ENCODE results near the gene STX18. TPM values are rescaled to one million over a fixed set of nuclear protein-coding genes. Genes with fewer than 3 reads are reported as not detected.
"Not testable (repeated sequence)": the region's sequence is repeated elsewhere in the genome, so short reads cannot be mapped to it uniquely, and the experiment has no call there.

The STX18 gene
- total and polyA plus RNA-seq, 3 experiments from 2014 or later, result 24.7 to 27.1 (median 25.2) TPM

DNA sequence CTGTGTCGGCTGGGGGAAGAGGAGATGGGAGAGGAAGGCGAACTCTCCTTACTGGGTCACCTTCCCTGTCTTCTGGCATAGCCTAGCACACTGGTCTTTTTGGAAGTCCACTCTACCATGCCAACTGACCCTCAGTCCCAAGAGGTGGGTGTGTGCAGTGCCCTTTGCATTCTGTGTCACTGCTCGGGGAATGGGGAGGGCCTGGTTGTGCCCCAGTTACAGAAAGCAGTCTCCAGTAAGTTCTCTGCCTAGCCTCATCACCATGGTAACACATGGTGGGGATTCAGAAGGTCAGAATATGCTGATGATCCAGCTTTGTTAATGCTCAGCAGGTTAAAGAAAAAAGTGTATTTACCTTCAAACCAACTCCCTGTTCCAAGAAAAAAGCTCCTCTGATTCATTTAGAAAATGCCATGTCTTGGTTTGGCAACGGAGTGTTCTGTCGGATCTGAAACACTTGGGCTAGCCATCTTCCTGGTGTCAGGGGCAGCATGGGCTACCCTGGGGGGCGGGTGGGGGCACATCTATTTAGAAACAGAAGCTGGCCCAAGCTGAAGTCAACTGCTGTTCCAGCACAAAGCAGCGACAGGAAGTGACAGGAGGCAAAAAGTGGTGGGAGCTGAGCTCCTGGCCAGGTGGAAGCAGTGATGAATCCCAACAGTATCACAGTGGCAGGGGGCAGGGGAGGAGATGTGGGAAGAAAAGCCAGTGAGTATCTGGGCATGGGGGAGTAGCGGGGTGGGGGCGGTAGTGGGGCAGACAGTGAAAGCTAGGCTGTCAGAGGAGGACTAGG is 117.9 kb downstream of the STX18 start:
- no peak for DNase-seq
- H3K4me1 ChIP-seq (ENCODE audit: insufficient read depth, low read length), result peaks cover 9% of the 10 kb centered on the region
- Mint-ChIP-seq H3K4me3 (no peak overlapping the region), H3K4me1 (peaks cover 7 to 13% (median 9%) of the 10 kb centered on the region in 3 donors), H3K36me3 (peaks cover 4 to 76% (median 11%) of the 10 kb centered on the region in 3 donors), H3K9me3 (no peaks in the 10 kb centered on the region), H3K27me3 (no peaks in the 10 kb centered on the region), H3K27ac (peak overlapping the region in 5 of 8 donors; percentile 17 to 92 (median 23))
- no peaks in the 10 kb centered on the region for H3K9me3 ChIP-seq (ENCODE audit: low read length)
- H3K27ac ChIP-seq (ENCODE audit: low read depth, low read length), result no peak overlapping the region
- H3K4me3 ChIP-seq (ENCODE audit: low read length), result no peak overlapping the region
- H3K36me3 ChIP-seq (ENCODE audit: insufficient read depth, low read length), result peaks cover 14% of the 10 kb centered on the region
- POLR2A ChIA-PET, result no interaction called here
- no peaks in the 10 kb centered on the region for H3K27me3 ChIP-seq (ENCODE audit: insufficient read depth, low read length, poor library complexity, severe bottlenecking)
- CTCF ChIA-PET, result no interaction called here

DNA sequence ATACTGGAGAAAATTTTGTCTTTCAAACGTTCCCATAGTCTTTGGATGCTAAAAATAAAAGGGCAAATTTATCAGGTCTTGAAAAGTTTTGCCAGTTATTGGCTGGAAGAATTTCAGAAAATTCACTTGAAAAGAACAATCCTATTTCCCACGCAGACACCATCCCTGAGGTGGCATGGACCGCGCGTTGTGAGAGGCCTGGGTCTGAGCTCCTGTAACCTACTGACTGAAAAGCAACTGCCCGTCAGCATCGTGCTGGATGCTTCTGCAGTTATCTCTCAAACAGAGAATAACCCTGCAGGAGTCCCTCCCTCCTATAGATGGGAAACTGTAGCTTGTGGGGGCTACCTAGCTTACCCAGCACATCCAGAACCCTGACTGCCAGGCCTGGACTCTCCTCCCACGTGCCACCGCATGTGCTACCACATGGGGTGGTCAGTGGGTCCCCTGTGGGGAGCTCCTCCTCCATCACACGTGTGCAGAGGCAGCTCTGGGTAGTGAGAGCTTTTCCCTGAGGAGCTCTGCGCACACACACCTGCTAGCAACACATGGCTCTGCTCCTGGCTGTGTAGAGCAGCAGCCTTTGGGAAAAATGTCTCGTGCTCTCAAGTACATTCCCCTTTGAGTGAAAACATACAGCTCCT is 118.9 kb downstream of the STX18 start:
- ChIA-PET CTCF (no interaction called here), POLR2A (no interaction called here)
- Histone ChIP-seq H3K27ac (ENCODE audit: low read depth, low read length) (no peak overlapping the region), H3K4me3 (ENCODE audit: low read length) (no peak overlapping the region), H3K27me3 (ENCODE audit: insufficient read depth, low read length, poor library complexity, severe bottlenecking) (no peaks in the 10 kb centered on the region), H3K9me3 (ENCODE audit: low read length) (no peaks in the 10 kb centered on the region), H3K36me3 (ENCODE audit: insufficient read depth, low read length) (peaks cover 14% of the 10 kb centered on the region), H3K4me1 (ENCODE audit: insufficient read depth, low read length) (peaks cover 18% of the 10 kb centered on the region)
- no peak for DNase-seq
- Mint-ChIP-seq H3K4me3 (no peak overlapping the region), H3K9me3 (no peaks in the 10 kb centered on the region), H3K4me1 (peaks cover 16 to 22% (median 18%) of the 10 kb centered on the region in 3 donors), H3K27ac (peak overlapping the region in 2 of 8 donors; percentile 27 to 50), H3K36me3 (peaks cover 4 to 82% (median 13%) of the 10 kb centered on the region in 3 donors), H3K27me3 (no peaks in the 10 kb centered on the region)

DNA sequence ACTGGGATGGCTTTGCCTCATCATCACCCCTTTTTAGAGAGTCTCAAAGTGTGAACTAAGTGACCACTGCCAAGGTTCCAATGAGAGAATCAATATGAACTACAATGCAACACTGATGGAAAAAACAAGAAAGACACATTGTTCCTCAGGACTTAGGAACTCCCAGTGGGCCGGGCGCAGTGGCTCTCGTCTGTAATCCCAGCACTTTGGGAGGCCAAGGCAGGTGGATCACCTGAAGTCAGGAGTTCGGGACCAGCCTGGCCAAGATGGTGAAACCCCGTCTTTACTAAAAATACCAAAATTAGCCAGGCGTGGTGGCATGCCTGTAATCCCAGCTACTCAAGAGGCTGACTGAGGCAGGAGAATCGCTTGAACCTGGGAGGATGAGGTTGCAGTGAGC is 119.7 kb downstream of the STX18 start:
- H3K27ac ChIP-seq (ENCODE audit: low read depth, low read length); H3K27ac Mint-ChIP-seq; DNase-seq; H3K9me3 ChIP-seq (ENCODE audit: low read length); H3K4me3 Mint-ChIP-seq; H3K27me3 ChIP-seq (ENCODE audit: insufficient read depth, low read length, poor library complexity, severe bottlenecking); H3K9me3 Mint-ChIP-seq; H3K4me3 ChIP-seq (ENCODE audit: low read length); H3K27me3 Mint-ChIP-seq: not testable (repeated sequence)
- Histone ChIP-seq H3K36me3 (ENCODE audit: insufficient read depth, low read length) (peaks cover 14% of the 10 kb centered on the region), H3K4me1 (ENCODE audit: insufficient read depth, low read length) (peaks cover 19% of the 10 kb centered on the region)
- Mint-ChIP-seq H3K36me3 (peaks cover 4 to 89% (median 13%) of the 10 kb centered on the region in 3 donors), H3K4me1 (peaks cover 20 to 31% (median 27%) of the 10 kb centered on the region in 3 donors)
- ChIA-PET CTCF (interaction anchor here (1.4 kb wide), 1 partner anchor 8 kb away, joined by 8 read pairs; no protein-coding TSS in a partner anchor), POLR2A (interaction anchor here (0.7 kb wide), 1 partner anchor 28 kb away, joined by 5 read pairs; no protein-coding TSS in a partner anchor)

DNA sequence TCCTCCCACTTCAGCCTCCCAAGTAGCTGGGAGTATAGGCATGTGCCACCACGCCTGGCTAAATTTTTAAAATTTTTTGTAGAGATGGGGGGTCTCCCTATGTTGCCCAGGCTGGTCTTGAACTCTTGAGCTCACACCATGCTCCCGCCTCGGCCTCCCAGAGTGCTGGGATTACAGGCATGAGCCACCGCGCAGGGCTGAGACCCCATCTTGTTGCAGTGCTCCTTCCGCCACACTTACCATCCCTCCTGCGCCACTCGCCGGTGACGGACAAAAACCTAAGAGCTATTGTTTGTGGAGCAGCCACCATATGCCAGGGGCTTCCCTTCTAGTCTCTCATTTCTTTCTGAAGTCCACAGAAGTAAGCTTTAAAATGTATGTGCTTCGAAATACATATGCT is 120.5 kb downstream of the STX18 start:
- Mint-ChIP-seq H3K9me3 (no peaks in the 10 kb centered on the region), H3K4me3 (no peak overlapping the region), H3K4me1 (peaks cover 20 to 36% (median 34%) of the 10 kb centered on the region in 3 donors), H3K27me3 (no peaks in the 10 kb centered on the region), H3K27ac (peak overlapping the region in 1 of 8 donors; percentile 19), H3K36me3 (peaks cover 4 to 89% (median 13%) of the 10 kb centered on the region in 3 donors)
- DNase-seq, result no peak
- H3K9me3 ChIP-seq (ENCODE audit: low read length), result no peaks in the 10 kb centered on the region
- H3K27me3 ChIP-seq (ENCODE audit: insufficient read depth, low read length, poor library complexity, severe bottlenecking), result no peaks in the 10 kb centered on the region
- no peak overlapping the region for H3K4me3 ChIP-seq (ENCODE audit: low read length)
- POLR2A ChIA-PET, result no interaction called here
- H3K27ac ChIP-seq (ENCODE audit: low read depth, low read length), result no peak overlapping the region
- CTCF ChIA-PET, result interaction anchor here (1.0 to 1.4 kb wide), 2 partner anchors 9 to 161 kb away, joined by 3 to 8 read pairs; no protein-coding TSS in a partner anchor
- H3K36me3 ChIP-seq (ENCODE audit: insufficient read depth, low read length), result peaks cover 14% of the 10 kb centered on the region
- H3K4me1 ChIP-seq (ENCODE audit: insufficient read depth, low read length), result peaks cover 19% of the 10 kb centered on the region

DNA sequence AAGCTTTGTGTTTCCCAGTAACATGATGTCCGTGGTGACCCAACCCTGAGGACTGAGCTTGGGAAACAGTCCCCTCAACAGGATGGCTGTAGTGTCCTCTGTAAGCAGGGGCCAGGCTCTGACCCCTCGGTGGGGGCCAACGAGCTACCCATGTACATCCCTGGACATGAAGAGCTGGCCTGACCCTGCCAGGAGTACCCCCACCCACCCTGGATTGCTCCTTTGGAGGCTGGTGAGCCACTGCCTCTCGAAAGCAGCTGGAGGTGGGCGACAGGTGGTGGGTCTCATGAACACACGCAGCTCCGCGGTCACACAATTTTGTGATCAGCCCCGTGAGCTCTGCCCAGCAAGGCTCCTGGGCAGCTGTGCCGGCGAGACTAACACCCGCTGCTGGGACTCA is 121.4 kb downstream of the STX18 start:
- H3K4me3 Mint-ChIP-seq, result no peak overlapping the region
- Histone ChIP-seq H3K4me3 (ENCODE audit: low read length) (no peak overlapping the region), H3K27ac (ENCODE audit: low read depth, low read length) (no peak overlapping the region), H3K36me3 (ENCODE audit: insufficient read depth, low read length) (peaks cover 14% of the 10 kb centered on the region), H3K4me1 (ENCODE audit: insufficient read depth, low read length) (peaks cover 19% of the 10 kb centered on the region), H3K9me3 (ENCODE audit: low read length) (no peaks in the 10 kb centered on the region), H3K27me3 (ENCODE audit: insufficient read depth, low read length, poor library complexity, severe bottlenecking) (no peaks in the 10 kb centered on the region)
- POLR2A ChIA-PET, result no interaction called here
- CTCF ChIA-PET, result no interaction called here
- H3K27me3 Mint-ChIP-seq, result no peaks in the 10 kb centered on the region
- H3K4me1 Mint-ChIP-seq, result peaks cover 20 to 36% (median 34%) of the 10 kb centered on the region in 3 donors
- peaks cover 0 to 2% (median 0%) of the 10 kb centered on the region in 5 donors for H3K9me3 Mint-ChIP-seq
- H3K27ac Mint-ChIP-seq, result no peak overlapping the region
- DNase-seq, result no peak
- H3K36me3 Mint-ChIP-seq, result peaks cover 10 to 91% (median 13%) of the 10 kb centered on the region in 3 donors

DNA sequence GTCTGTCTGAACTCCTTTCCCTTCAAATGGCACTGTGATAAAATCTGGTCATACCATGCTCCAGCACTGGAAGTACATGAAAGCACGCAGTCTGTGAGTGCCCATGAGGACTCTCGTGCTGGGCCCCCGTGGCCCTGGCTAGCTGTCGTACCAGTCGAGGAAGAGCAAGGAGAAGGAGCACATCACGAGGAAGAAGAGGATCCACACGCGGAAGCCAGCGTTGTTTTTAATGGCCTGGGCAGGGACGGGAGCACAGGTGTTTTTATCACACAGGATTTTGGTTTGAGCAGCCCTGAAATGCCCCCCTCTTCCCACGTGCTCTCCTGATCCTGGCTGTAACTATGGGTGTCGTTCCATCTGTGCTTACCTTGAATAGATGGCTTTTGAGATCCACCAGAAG is 122.0 kb downstream of the STX18 start:
- H3K4me1 Mint-ChIP-seq, result peaks cover 20 to 36% (median 34%) of the 10 kb centered on the region in 3 donors

DNA sequence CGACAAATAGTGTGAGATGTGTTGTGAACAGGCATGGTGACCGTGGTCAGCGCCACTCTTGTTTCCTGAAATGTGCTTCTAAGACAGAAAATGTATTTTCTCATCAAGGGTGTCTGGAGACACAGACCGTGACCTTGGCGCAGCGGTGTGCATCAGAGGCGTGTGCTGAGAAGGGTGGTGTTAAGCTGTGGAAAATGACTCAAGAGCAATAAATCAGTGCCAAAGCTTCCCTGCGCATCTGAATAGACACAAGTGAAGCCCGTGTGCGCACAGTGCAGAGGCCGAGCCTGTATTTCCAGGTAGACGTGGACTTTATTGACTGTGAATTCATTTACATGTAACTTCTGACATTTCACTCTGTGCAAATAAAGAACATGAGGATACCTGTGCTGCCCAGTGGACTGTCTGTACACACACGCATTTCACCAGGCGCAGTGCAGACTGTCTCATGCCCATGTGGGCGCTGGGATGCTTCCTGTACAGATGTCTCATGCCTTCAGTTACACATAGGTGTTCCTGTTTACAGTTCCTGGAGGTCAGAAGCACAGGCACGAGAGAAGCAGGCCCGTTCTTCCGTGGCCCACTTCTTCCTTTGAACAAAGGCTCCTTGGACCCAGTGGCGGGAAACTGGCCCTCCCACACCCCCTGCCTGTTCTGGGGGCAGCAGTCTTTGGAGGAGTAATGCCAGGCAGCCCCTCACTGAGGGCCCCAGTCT is 123.0 kb downstream of the STX18 start:
- Histone ChIP-seq H3K4me3 (ENCODE audit: low read length) (no peak overlapping the region), H3K9me3 (ENCODE audit: low read length) (no peaks in the 10 kb centered on the region), H3K4me1 (ENCODE audit: insufficient read depth, low read length) (peaks cover 19% of the 10 kb centered on the region), H3K27me3 (ENCODE audit: insufficient read depth, low read length, poor library complexity, severe bottlenecking) (no peaks in the 10 kb centered on the region), H3K36me3 (ENCODE audit: insufficient read depth, low read length) (peaks cover 14% of the 10 kb centered on the region), H3K27ac (ENCODE audit: low read depth, low read length) (no peak overlapping the region)
- Mint-ChIP-seq H3K4me3 (peak overlapping the region in 5 of 7 donors; percentile 32 to 66 (median 39)), H3K4me1 (peaks cover 20 to 36% (median 34%) of the 10 kb centered on the region in 3 donors), H3K27me3 (no peaks in the 10 kb centered on the region), H3K9me3 (peaks cover 0 to 2% (median 0%) of the 10 kb centered on the region in 5 donors), H3K27ac (peak overlapping the region in 7 of 8 donors; percentile 40 to 89 (median 73)), H3K36me3 (peaks cover 10 to 85% (median 15%) of the 10 kb centered on the region in 3 donors)
- no peak for DNase-seq
- ChIA-PET POLR2A (no interaction called here), CTCF (interaction anchor here (0.6 to 1.7 kb wide), 2 partner anchors 11 to 167 kb away, joined by 3 to 10 read pairs; no protein-coding TSS in a partner anchor)

More for the DNA sequence above, 122.0 kb downstream of the STX18 start:
- H3K27ac Mint-ChIP-seq, result peak overlapping the region in 3 of 8 donors; percentile 40 to 47 (median 45)
- H3K27me3 Mint-ChIP-seq, result no peaks in the 10 kb centered on the region
- no peak overlapping the region for H3K4me3 ChIP-seq (ENCODE audit: low read length)
- peaks cover 0 to 2% (median 0%) of the 10 kb centered on the region in 5 donors for H3K9me3 Mint-ChIP-seq
- DNase-seq, result no peak
- ChIA-PET CTCF (no interaction called here), POLR2A (no interaction called here)
- peaks cover 10 to 89% (median 13%) of the 10 kb centered on the region in 3 donors for H3K36me3 Mint-ChIP-seq
- H3K27me3 ChIP-seq (ENCODE audit: insufficient read depth, low read length, poor library complexity, severe bottlenecking), result no peaks in the 10 kb centered on the region
- no peak overlapping the region for H3K27ac ChIP-seq (ENCODE audit: low read depth, low read length)
- H3K4me3 Mint-ChIP-seq, result no peak overlapping the region
- peaks cover 19% of the 10 kb centered on the region for H3K4me1 ChIP-seq (ENCODE audit: insufficient read depth, low read length)
- no peaks in the 10 kb centered on the region for H3K9me3 ChIP-seq (ENCODE audit: low read length)
- peaks cover 14% of the 10 kb centered on the region for H3K36me3 ChIP-seq (ENCODE audit: insufficient read depth, low read length)
